Vagina (tissue), 2 donors: Measurements from ENCODE around the gene CRNKL1. TPM values are rescaled to one million over a fixed set of nuclear protein-coding genes. Genes with fewer than 3 reads are reported as not detected.

Experiments used
- DNase-seq, 2 donors: peaks; one replicate each; pipeline ENCODE4 v3.0.0-alpha.2; 2017; ENCODE audit errors: extremely low spot score in 2 of 2
- H3K27ac ChIP-seq: fragments of 200-600 bp; sonication (generic); one replicate; pipeline ENCODE4 v1.5.1; 2019
- H3K27me3 ChIP-seq: fragments of 200-600 bp; sonication (generic); one replicate; pipeline ENCODE4 v1.5.1; 2019
- H3K36me3 ChIP-seq, 2 donors: fragments of 200-600 bp; sonication (generic); one replicate each; pipeline ENCODE4 v1.5.1; 2017 to 2019
- H3K4me1 ChIP-seq: fragments of 200-600 bp; sonication (generic); one replicate; pipeline ENCODE4 v1.5.1; 2019
- H3K4me3 ChIP-seq, 2 donors: fragments of 200-600 bp; sonication (generic); 1 replicate in 1 of 2; 2 replicates in 1 of 2; pipeline ENCODE4 v1.5.1; 2016 to 2019
- H3K9me3 ChIP-seq: fragments of 200-600 bp; sonication (generic); one replicate; pipeline ENCODE4 v1.5.1; 2019
- CTCF ChIP-seq, 3 experiments: fragments of 450-650 bp in 2 of 3; fragments of 200-600 bp in 1 of 3; sonication (generic) in 1 of 3; IDR thresholded peaks; one replicate each; pipeline ENCODE4 v1.5.1; 2017 to 2019; ENCODE audit warnings: antibody characterized with exemption in 3 of 3, mild to moderate bottlenecking in 2 of 3, moderate library complexity in 2 of 3
- POLR2A ChIP-seq, 2 donors: fragments of 450-650 bp; IDR thresholded peaks; one replicate each; pipeline ENCODE4 v1.6.1; 2017; ENCODE audit warnings: antibody characterized with exemption in 2 of 2, mild to moderate bottlenecking in 2 of 2, moderate library complexity in 2 of 2
- POLR2AphosphoS5 ChIP-seq, 2 donors: sonication (generic); formaldehyde crosslinking; IDR thresholded peaks; one replicate each; pipeline ENCODE4 v1.9.0; 2017; ENCODE audit warnings: antibody characterized with exemption in 2 of 2, mild to moderate bottlenecking in 2 of 2, low read depth in 1 of 2; ENCODE audit not compliant: insufficient read depth in 1 of 2
- intact Hi-C: fragments of 100-400 bp; cut with DNase I; formaldehyde crosslinking; loops from one replicate; pipeline ENCODE4 v1.15.1; 2023
- total RNA-seq: library from RNA; depleted of rRNA; stranded (reverse); fragments of >200 nt; gene quantifications from one replicate; pipeline ENCODE4 v1.2.3, GENCODE V29; 2016

Gene CRNKL1
- total RNA-seq, 1 donor from 2014 or later, result 15.2 TPM

DNA sequence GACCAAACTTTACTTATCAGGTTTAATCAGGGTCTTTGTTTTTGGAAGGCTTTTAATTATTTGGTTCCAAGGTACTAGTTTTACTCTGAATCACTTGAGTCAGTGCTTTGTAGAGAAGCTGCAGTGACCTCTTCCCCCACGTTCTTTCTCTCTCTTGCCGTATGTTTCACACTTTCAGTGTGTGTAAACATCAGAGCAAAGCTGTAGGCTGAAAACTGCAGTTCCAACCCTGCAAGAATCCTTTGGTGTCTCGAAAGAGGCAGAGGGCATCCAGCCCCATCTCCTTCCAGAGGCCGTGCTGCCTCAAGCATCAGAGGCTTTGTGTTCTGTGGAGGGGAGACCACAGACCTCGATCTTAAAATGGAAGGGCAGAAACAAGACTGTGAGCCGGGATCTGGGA lies 42.1 kb upstream of the CRNKL1 start:
- no peaks in the 10 kb centered on the region for H3K36me3 ChIP-seq
- DNase-seq, result no peak
- TF ChIP-seq CTCF (IDR thresholded peaks at IDR 0.05), result no peak
- no peak for TF ChIP-seq POLR2AphosphoS5 (IDR thresholded peaks at IDR 0.05; ENCODE audit: insufficient read depth in 1 of 2, low read depth in 1 of 2)
- TF ChIP-seq POLR2A (IDR thresholded peaks at IDR 0.05), result no peak
- H3K9me3 ChIP-seq, result no peaks in the 10 kb centered on the region
- H3K4me1 ChIP-seq, result no peaks in the 10 kb centered on the region
- H3K4me3 ChIP-seq, result no peak overlapping the region
- intact Hi-C loops, result no loop called here
- H3K27me3 ChIP-seq, result no peaks in the 10 kb centered on the region
- H3K27ac ChIP-seq, result no peak overlapping the region

DNA sequence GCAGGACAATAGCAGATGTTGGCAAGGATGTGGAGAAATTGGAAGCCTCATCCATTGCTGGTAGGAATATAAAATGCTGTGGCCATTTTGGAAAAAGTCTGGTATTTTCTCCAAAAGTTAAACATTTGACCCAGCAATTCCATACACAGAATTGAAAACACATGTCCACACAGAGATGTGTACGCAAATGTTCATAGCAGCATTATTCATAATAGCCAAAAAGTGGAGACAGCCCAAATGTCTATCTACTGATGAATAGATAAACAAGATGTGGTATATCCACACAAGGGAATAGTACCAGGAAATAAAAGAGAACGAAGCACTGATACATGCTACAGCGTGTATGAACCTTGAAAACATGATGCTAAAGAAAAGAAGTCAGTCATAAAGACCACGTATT lies 40.6 kb upstream of the CRNKL1 start:
- Histone ChIP-seq H3K36me3 (no peaks in the 10 kb centered on the region), H3K4me1 (no peaks in the 10 kb centered on the region), H3K27me3 (no peaks in the 10 kb centered on the region), H3K9me3 (no peaks in the 10 kb centered on the region), H3K4me3 (no peak overlapping the region), H3K27ac (no peak overlapping the region)
- intact Hi-C loops, result no loop called here
- DNase-seq, result no peak
- TF ChIP-seq CTCF (IDR thresholded peaks at IDR 0.05), result no peak
- TF ChIP-seq POLR2AphosphoS5 (IDR thresholded peaks at IDR 0.05; ENCODE audit: insufficient read depth in 1 of 2, low read depth in 1 of 2), result no peak
- no peak for TF ChIP-seq POLR2A (IDR thresholded peaks at IDR 0.05)

DNA sequence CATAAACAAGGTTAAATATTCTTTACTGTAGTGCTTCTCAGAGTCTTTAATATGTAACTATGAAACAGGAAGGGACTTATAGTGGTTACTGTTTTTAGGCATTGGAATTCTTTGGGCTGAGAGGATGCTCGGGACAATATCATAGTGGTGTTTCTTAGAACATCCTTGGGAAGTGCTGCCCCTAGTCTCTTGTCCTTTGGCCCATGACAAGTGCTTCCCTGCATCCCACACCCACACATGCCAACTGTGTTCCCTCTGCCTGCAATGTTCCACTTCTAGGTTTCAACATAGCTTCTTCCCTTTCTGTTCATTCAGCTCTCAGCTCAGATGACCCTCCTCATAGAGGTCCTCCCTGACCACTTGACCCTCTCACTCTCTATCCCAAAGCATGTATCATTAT lies 37.7 kb upstream of the CRNKL1 start:
- TF ChIP-seq CTCF (IDR thresholded peaks at IDR 0.05) (no peak), POLR2A (IDR thresholded peaks at IDR 0.05) (no peak), POLR2AphosphoS5 (IDR thresholded peaks at IDR 0.05; ENCODE audit: insufficient read depth in 1 of 2, low read depth in 1 of 2) (no peak)
- H3K27me3 ChIP-seq, result no peaks in the 10 kb centered on the region
- H3K27ac ChIP-seq, result no peak overlapping the region
- intact Hi-C loops, result no loop called here
- H3K4me3 ChIP-seq, result no peak overlapping the region
- H3K36me3 ChIP-seq, result no peaks in the 10 kb centered on the region
- no peak for DNase-seq
- no peaks in the 10 kb centered on the region for H3K9me3 ChIP-seq
- H3K4me1 ChIP-seq, result peaks cover 6% of the 10 kb centered on the region

GRCh38 chr20:20089018-20089417 lies 36.8 kb upstream of the CRNKL1 start:
- H3K36me3 ChIP-seq, result no peaks in the 10 kb centered on the region
- TF ChIP-seq POLR2A (IDR thresholded peaks at IDR 0.05), result no peak
- no peak for TF ChIP-seq POLR2AphosphoS5 (IDR thresholded peaks at IDR 0.05; ENCODE audit: insufficient read depth in 1 of 2, low read depth in 1 of 2)
- TF ChIP-seq CTCF (IDR thresholded peaks at IDR 0.05), result no peak
- H3K9me3 ChIP-seq, result no peaks in the 10 kb centered on the region
- no peak overlapping the region for H3K27ac ChIP-seq
- no peaks in the 10 kb centered on the region for H3K27me3 ChIP-seq
- DNase-seq, result no peak
- intact Hi-C loops, result no loop called here
- peaks cover 6% of the 10 kb centered on the region for H3K4me1 ChIP-seq
- no peak overlapping the region for H3K4me3 ChIP-seq

DNA sequence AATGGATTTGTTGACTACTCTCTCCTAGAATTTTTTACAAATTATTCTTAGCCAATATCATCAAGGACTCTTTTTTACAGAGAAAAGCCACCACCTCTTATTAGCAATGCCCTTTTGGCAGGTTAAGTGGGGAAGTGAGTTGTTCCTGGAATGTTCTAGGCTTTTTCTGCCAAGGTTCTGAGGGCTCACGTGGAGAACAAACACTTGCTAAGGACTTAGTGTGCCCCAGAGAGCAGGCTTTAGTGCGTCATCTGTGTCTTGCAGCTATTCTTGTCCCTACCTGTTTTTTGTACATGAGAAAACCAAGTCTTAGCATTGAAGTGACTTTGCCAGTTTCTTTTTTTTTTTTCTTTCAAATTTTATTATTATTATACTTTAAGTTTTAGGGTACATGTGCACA lies 33.5 kb upstream of the CRNKL1 start:
- Histone ChIP-seq H3K4me1 (peaks cover 6% of the 10 kb centered on the region), H3K9me3 (no peaks in the 10 kb centered on the region), H3K36me3 (no peaks in the 10 kb centered on the region), H3K4me3 (no peak overlapping the region), H3K27ac (no peak overlapping the region), H3K27me3 (no peaks in the 10 kb centered on the region)
- no peak for DNase-seq
- intact Hi-C loops, result no loop called here
- TF ChIP-seq CTCF (IDR thresholded peaks at IDR 0.05) (no peak), POLR2AphosphoS5 (IDR thresholded peaks at IDR 0.05; ENCODE audit: insufficient read depth in 1 of 2, low read depth in 1 of 2) (peak in 1 of 2 donors; percentile 80)
